Measurements from ENCODE around the gene SLC4A3. TPM values are rescaled to one million over a fixed set of nuclear protein-coding genes. Genes with fewer than 3 reads are reported as not detected.

Gene SLC4A3
- total and polyA plus RNA-seq, 2 of the 13 experiments (the other 11 are each of a cell fraction or from before 2014, with no cell fraction given) = 0.18 to 0.95 TPM

GRCh38 chr2:219675221-219675620 is 47.8 kb downstream of the SLC4A3 start:
- Histone ChIP-seq H3K9me3 (ENCODE audit: low read length) (no peaks in the 10 kb centered on the region), H3K27me3 (ENCODE audit: control insufficient read depth in 1 of 2, insufficient read depth in 2 of 2, low read length in 2 of 2) (peaks cover 0 to 33% of the 10 kb centered on the region in 2 experiments; a peak in 3 of 5 replicates), H3K79me2 (ENCODE audit: insufficient read depth, low read length) (no peaks in the 10 kb centered on the region), H3K4me1 (ENCODE audit: insufficient read depth, low read length) (no peaks in the 10 kb centered on the region), H3K36me3 (replicated peaks in 1 of 2; ENCODE audit: control insufficient read depth in 1 of 2, insufficient read depth in 2 of 2, low read length in 2 of 2) (no peaks in the 10 kb centered on the region), H2AFZ (ENCODE audit: low read length) (no peak overlapping the region), H3K27ac (ENCODE audit: extremely low read length, insufficient read depth, low read length) (no peak overlapping the region), H3K9ac (ENCODE audit: insufficient read depth, low read depth, low read length) (no peak overlapping the region), H3K4me2 (ENCODE audit: low read depth, low read length) (no peak overlapping the region), H3K4me3 (replicated peaks in 1 of 3; ENCODE audit: insufficient read depth in 1 of 3, low read depth in 2 of 3, low read length in 3 of 3) (no peak overlapping the region), H4K20me1 (ENCODE audit: insufficient read depth, low read length) (no peaks in the 10 kb centered on the region)
- ChIA-PET CTCF (ENCODE audit: low intra/inter-chr PET ratio, low total read pairs) (no interaction called here), POLR2A (no interaction called here)
- DNase-seq (ENCODE audit: low spot score) = no peak
- WGBS (ENCODE audit: low lambda C conversion rate) = 17% methylated on average over 4 of the region's 4 CpGs
- intact Hi-C loops (cut with micrococcal nuclease; ENCODE audit: unreplicated experiment) = no loop called here
- no peak for FAIRE-seq
- in situ Hi-C loops (cut with HindIII; ENCODE audit: extremely low pct_ligation_motif_present, low pct_unique_long_range_greater_than_20kb) = no loop called here
- TF ChIP-seq PRMT3 (CRISPR knock-in tag; IDR thresholded peaks at IDR 0.05; ENCODE audit: borderline replicate concordance, low read depth) (no peak), NR2F6 (IDR thresholded peaks at IDR 0.05) (no peak), NR2F6 (CRISPR knock-in tag; IDR thresholded peaks at IDR 0.05) (no peak), KDM5B (CRISPR knock-in tag; IDR thresholded peaks at IDR 0.05; ENCODE audit: borderline replicate concordance) (no peak), HIC2 (CRISPR knock-in tag; IDR thresholded peaks at IDR 0.05; ENCODE audit: low read depth) (no peak), ZNF205 (CRISPR knock-in tag; IDR thresholded peaks at IDR 0.05) (no peak), ZSCAN29 (CRISPR knock-in tag; conservative IDR thresholded peaks at IDR 0.05) (no peak), MTERF4 (CRISPR knock-in tag; IDR thresholded peaks at IDR 0.05) (no peak), YEATS4 (CRISPR knock-in tag; IDR thresholded peaks at IDR 0.05; ENCODE audit: borderline replicate concordance) (no peak), CC2D1A (CRISPR knock-in tag; IDR thresholded peaks at IDR 0.05) (no peak), ZNF124 (CRISPR knock-in tag; IDR thresholded peaks at IDR 0.05) (no peak), RCOR2 (CRISPR knock-in tag; IDR thresholded peaks at IDR 0.05) (no peak), RAD51 (IDR thresholded peaks at IDR 0.05; ENCODE audit: borderline replicate concordance) (no peak), ZBTB39 (CRISPR knock-in tag; IDR thresholded peaks at IDR 0.05) (no peak), THAP9 (CRISPR knock-in tag; IDR thresholded peaks at IDR 0.05; ENCODE audit: borderline replicate concordance) (no peak), JUNB (CRISPR knock-in tag; IDR thresholded peaks at IDR 0.05; ENCODE audit: borderline replicate concordance) (no peak)
- BruUV-seq (replicated peaks) = no TSS peak
- no peak for ATAC-seq
